H1 (cell line): ENCODE data around the gene TPBGL. TPM values are rescaled to one million over a fixed set of nuclear protein-coding genes. Genes with fewer than 3 reads are reported as not detected.

ENCODE experiments used
- CTCF ChIA-PET: fragments of 300-600 bp; sonication (Branson Sonifier 250); formaldehyde crosslinking; loops from one replicate; lab custom pipeline; 2021; ENCODE audit not compliant: partially characterized antibody; lab: Charles Lee
- POLR2A ChIA-PET: fragments of 300-600 bp; sonication (Branson Sonifier 250); formaldehyde crosslinking; loops from one replicate; lab custom pipeline; 2021; ENCODE audit warnings: inconsistent platforms; ENCODE audit not compliant: partially characterized antibody; lab: Charles Lee
- DNase-seq, 2 experiments: peaks; one replicate each; pipeline versions ENCODE4 v3.0.0 to v3.0.0-alpha.2; 2010 to 2022; ENCODE audit warnings: low spot score in 2 of 2, low read depth in 1 of 2, mixed read lengths in 1 of 2
- FAIRE-seq: peaks from 2 replicates; lab custom pipeline; 2011; peaks lifted over from hg19 to GRCh38; lab: Jason Lieb, UNC
- H2AFZ ChIP-seq: 2 replicates; pipeline ENCODE4 v1.8.1; 2012; ENCODE audit warnings: low read length, inconsistent platforms
- H2AK5ac ChIP-seq: 2 replicates; pipeline ENCODE4 v1.6.1; 2013; ENCODE audit warnings: low read depth, low read length
- H2BK120ac ChIP-seq: replicated peaks from 2 replicates; pipeline ENCODE3; 2013; ENCODE audit warnings: low read depth, low read length, inconsistent platforms
- H2BK12ac ChIP-seq: 2 replicates; pipeline ENCODE4 v1.6.1; 2013; ENCODE audit warnings: low read depth, low read length
- H2BK15ac ChIP-seq: 2 replicates; pipeline ENCODE4 v1.6.1; 2013; ENCODE audit warnings: low read length
- H2BK20ac ChIP-seq: 2 replicates; pipeline ENCODE4 v1.6.1; 2013; ENCODE audit warnings: low read length
- H2BK5ac ChIP-seq: 2 replicates; pipeline ENCODE4 v1.6.1; 2013; ENCODE audit warnings: low read depth, low read length
- H3K14ac ChIP-seq: 2 replicates; pipeline ENCODE4 v1.6.1; 2013; ENCODE audit warnings: inconsistent platforms; ENCODE audit not compliant: insufficient read length
- H3K18ac ChIP-seq: 2 replicates; pipeline ENCODE4 v1.6.1; 2013; ENCODE audit warnings: low read length; ENCODE audit errors: extremely low read depth
- H3K23ac ChIP-seq: 2 replicates; pipeline ENCODE4 v1.6.1; 2013; ENCODE audit warnings: inconsistent platforms; ENCODE audit not compliant: insufficient read length
- H3K23me2 ChIP-seq: 2 replicates; pipeline ENCODE4 v1.6.1; 2013; ENCODE audit warnings: low read depth, low read length
- H3K27ac ChIP-seq: 2 replicates; pipeline ENCODE4 v1.6.1; 2011; ENCODE audit warnings: low read depth, low read length, inconsistent platforms
- H3K27me3 ChIP-seq, 4 experiments: replicated peaks in 1 of 4; 1 replicate in 1 of 4; 2 replicates in 3 of 4; pipeline versions ENCODE4 v1.6.1 to v1.8.1; 2011 to 2013; ENCODE audit warnings: low read length in 3 of 4, mild to moderate bottlenecking in 3 of 4, inconsistent platforms in 2 of 4, mixed read lengths in 2 of 4, moderate library complexity in 1 of 4; ENCODE audit not compliant: control insufficient read depth in 3 of 4, insufficient read depth in 3 of 4; ENCODE audit errors: extremely low read depth in 1 of 4
- H3K36me3 ChIP-seq, 4 experiments: 2 replicates each; pipeline versions ENCODE4 v1.6.1 to v1.8.1; 2011 to 2013; ENCODE audit warnings: mild to moderate bottlenecking in 4 of 4, low read length in 3 of 4, moderate library complexity in 2 of 4, control low read depth in 1 of 4, inconsistent platforms in 1 of 4; ENCODE audit not compliant: insufficient read depth in 4 of 4, control insufficient read depth in 2 of 4
- H3K4ac ChIP-seq: replicated peaks from 2 replicates; pipeline ENCODE3; 2013; ENCODE audit warnings: low read length, low read depth, mixed read lengths, inconsistent platforms; ENCODE audit not compliant: insufficient read length
- H3K4me1 ChIP-seq, 4 experiments: replicated peaks in 1 of 4; 1 replicate in 1 of 4; 2 replicates in 3 of 4; pipeline versions ENCODE4 v1.6.1 to v1.8.1; 2011 to 2013; ENCODE audit warnings: low read length in 3 of 4, inconsistent platforms in 2 of 4, mixed read lengths in 1 of 4; ENCODE audit not compliant: insufficient read depth in 4 of 4, control insufficient read depth in 3 of 4
- H3K4me2 ChIP-seq, 2 experiments: 2 replicates each; pipeline versions ENCODE4 v1.6.1 to v1.8.1; 2011 to 2013; ENCODE audit warnings: low read depth in 2 of 2, low read length in 2 of 2, control low read depth in 1 of 2, inconsistent platforms in 1 of 2, mild to moderate bottlenecking in 1 of 2; ENCODE audit not compliant: insufficient read depth in 1 of 2
- H3K4me3 ChIP-seq, 4 experiments: fragments of 200-600, 300-600 bp in 1 of 4; sonication (generic), shearing (Covaris generic), sonication (Bioruptor Twin) in 1 of 4; 2 replicates each; pipeline versions ENCODE4 v1.5.1 to v1.8.1; 2011 to 2016; ENCODE audit warnings: low read length in 4 of 4, low read depth in 3 of 4, control low read depth in 2 of 4, inconsistent platforms in 2 of 4, mild to moderate bottlenecking in 2 of 4, mixed read lengths in 1 of 4, moderate library complexity in 1 of 4; ENCODE audit not compliant: insufficient read depth in 2 of 4; ENCODE audit errors: extremely low read depth in 1 of 4
- H3K56ac ChIP-seq: replicated peaks from 2 replicates; pipeline ENCODE3; 2013; ENCODE audit warnings: low read depth, mild to moderate bottlenecking, mixed read lengths, low read length, inconsistent platforms; ENCODE audit not compliant: insufficient read length
- H3K79me1 ChIP-seq: 2 replicates; pipeline ENCODE4 v1.6.1; 2013; ENCODE audit warnings: low read depth, low read length, control low read depth
- H3K79me2 ChIP-seq, 2 experiments: 2 replicates each; pipeline versions ENCODE4 v1.6.1 to v1.8.1; 2012 to 2013; ENCODE audit warnings: low read length in 2 of 2, mild to moderate bottlenecking in 2 of 2, inconsistent platforms in 1 of 2; ENCODE audit not compliant: insufficient read depth in 2 of 2, control insufficient read depth in 1 of 2
- H3K9ac ChIP-seq, 4 experiments: replicated peaks in 1 of 4; 1 replicate in 1 of 4; 2 replicates in 3 of 4; pipeline versions ENCODE4 v1.6.1 to v1.8.1; 2011 to 2013; ENCODE audit warnings: low read depth in 3 of 4, low read length in 3 of 4, control low read depth in 2 of 4, mild to moderate bottlenecking in 2 of 4, moderate library complexity in 2 of 4, inconsistent platforms in 1 of 4; ENCODE audit errors: extremely low read depth in 1 of 4
- H3K9me3 ChIP-seq, 2 experiments: 2 replicates each; pipeline versions ENCODE4 v1.6.1 to v1.8.1; 2012 to 2013; ENCODE audit warnings: mild to moderate bottlenecking in 2 of 2, moderate library complexity in 2 of 2, control low read depth in 1 of 2, inconsistent platforms in 1 of 2, low read depth in 1 of 2, low read length in 1 of 2, mixed read lengths in 1 of 2; ENCODE audit not compliant: insufficient read depth in 2 of 2
- H4K20me1 ChIP-seq, 2 experiments: replicated peaks in 1 of 2; 2 replicates each; pipeline versions ENCODE3 to v1.8.1; 2011 to 2013; ENCODE audit warnings: inconsistent platforms in 2 of 2, low read length in 2 of 2, mild to moderate bottlenecking in 1 of 2; ENCODE audit not compliant: insufficient read depth in 2 of 2, control insufficient read depth in 1 of 2
- H4K5ac ChIP-seq: 2 replicates; pipeline ENCODE4 v1.6.1; 2013; ENCODE audit warnings: low read length, low read depth, mixed read lengths, inconsistent platforms; ENCODE audit not compliant: insufficient read length
- H4K8ac ChIP-seq: 2 replicates; pipeline ENCODE4 v1.8.0; 2013; ENCODE audit warnings: mild to moderate bottlenecking, moderate library complexity, low read length, inconsistent platforms; ENCODE audit not compliant: insufficient read depth; ENCODE audit errors: extremely low read depth
- H4K91ac ChIP-seq: replicated peaks from 2 replicates; pipeline ENCODE3; 2013; ENCODE audit warnings: low read length, mixed read lengths, inconsistent platforms; ENCODE audit not compliant: insufficient read length
- KDM1A ChIP-seq: fragments of 200-600, 300-600 bp; sonication (generic); IDR thresholded peaks from 2 replicates; pipeline ENCODE4 v1.7.1; 2016; ENCODE audit warnings: mild to moderate bottlenecking, low read length, borderline replicate concordance
- USF2 ChIP-seq: IDR thresholded peaks from 2 replicates; pipeline ENCODE4 v1.6.1; 2011; ENCODE audit warnings: low read length, improper control_type of control experiment
- WGBS, 2 experiments: shearing (Covaris generic) in 1 of 2; methylation state at CpG; one replicate each; pipeline versions ENCODE4 v1.1.6 to v1.1.7; 2013 to 2015; ENCODE audit warnings: low lambda C conversion rate in 2 of 2, mixed read lengths in 2 of 2, inconsistent platforms in 1 of 2, low coverage in 1 of 2, missing lambda C conversion rate in 1 of 2; ENCODE audit not compliant: insufficient replicate concordance in 2 of 2, insufficient coverage in 1 of 2, insufficient read length in 1 of 2; ENCODE audit errors: extremely low coverage in 1 of 2, missing lambda C conversion rate in 1 of 2; 5-methylcytosine and 5-hydroxymethylcytosine counted together
- polyA plus RNA-seq, 7 experiments: library from polyadenylated mRNA; depleted of rRNA in 3 of 7; stranded (reverse) in 5 of 7; unstranded in 2 of 7; fragments of >200 nt in 5 of 7; fragments of 200-250 nt in 2 of 7; gene quantifications; 1 replicate in 5 of 7; 2 replicates in 1 of 7; 4 replicates in 1 of 7; pipeline versions ENCODE4 v1.2.1 to v1.2.3, GENCODE V29; 2011 to 2013; ENCODE audit warnings: missing spikeins in 2 of 7, mixed read lengths in 2 of 7
- total RNA-seq: library from RNA; stranded (reverse); fragmentation: NEBNext Ultra II Directional; extraction: Animal tissue kit (Norgen Biotek cat#: 25700); gene quantifications from 2 replicates; pipeline ENCODE4 v1.2.1, GENCODE V29; 2021

TPBGL gene
- total and polyA plus RNA-seq, 2 of the 8 experiments (the other 6 are each of a cell fraction or from before 2014, with no cell fraction given): 0.26 to 0.37 TPM

GRCh38 chr11:75248924-75249256 is 8.3 kb downstream of the TPBGL start:
- ChIA-PET CTCF (interaction anchor here (0.6 to 34.9 kb wide), 39 partner anchors 9 to 1421 kb away, joined by 3 to 952 read pairs (median 4); partner anchors contain the start of genes SLCO2B1 and TPBGL), POLR2A (interaction anchor here (0.9 to 1.2 kb wide), 2 partner anchors 108 to 152 kb away, joined by 4 to 5 read pairs; no protein-coding TSS in a partner anchor)
- no peaks in the 10 kb centered on the region for H3K23me2 ChIP-seq
- H3K23ac ChIP-seq: no peak overlapping the region
- no peaks in the 10 kb centered on the region for H3K79me2 ChIP-seq
- H2AFZ ChIP-seq: no peak overlapping the region
- no peak overlapping the region for H4K8ac ChIP-seq
- no peak overlapping the region for H3K27ac ChIP-seq
- no peak overlapping the region for H3K56ac ChIP-seq
- H3K36me3 ChIP-seq: no peaks in the 10 kb centered on the region
- no peak overlapping the region for H3K14ac ChIP-seq
- H4K5ac ChIP-seq: no peak overlapping the region
- no peaks in the 10 kb centered on the region for H3K4me1 ChIP-seq
- no peak overlapping the region for H3K9ac ChIP-seq
- H3K9me3 ChIP-seq: 0 out of 4 replicates have a peak, but pooled peaks cover 6% of the 10 kb centered on the region in 2 experiments
- no peak overlapping the region for H2BK12ac ChIP-seq
- H3K27me3 ChIP-seq: peaks cover 0 to 7% (median 3%) of the 10 kb centered on the region in 4 experiments; a peak in 3 of 7 replicates
- H3K4me2 ChIP-seq: no peak overlapping the region
- H2AK5ac ChIP-seq: no peak overlapping the region
- no peaks in the 10 kb centered on the region for H4K20me1 ChIP-seq
- H2BK20ac ChIP-seq: no peak overlapping the region
- no peaks in the 10 kb centered on the region for H3K79me1 ChIP-seq
- no peak overlapping the region for H2BK15ac ChIP-seq
- no peak overlapping the region for H2BK5ac ChIP-seq
- no peak overlapping the region for H4K91ac ChIP-seq
- H3K4me3 ChIP-seq: no peak overlapping the region
- H2BK120ac ChIP-seq: no peak overlapping the region
- WGBS, 2 experiments: 46% methylated on average over 11 of the region's 11 CpGs; no CpG with 5 or more reads in 1 of the 2 experiments
- no peak overlapping the region for H3K18ac ChIP-seq
- peak; percentile 27; the same call in 1 of the 2 replicates for TF ChIP-seq KDM1A
- TF ChIP-seq USF2: no peak
- TF ChIP-seq, all 59 proteins: peak for 1
- H3K4ac ChIP-seq: no peak overlapping the region
- no peak for DNase-seq
- no peak for FAIRE-seq
